H9 (cell line): ENCODE measurements around the gene IGFL2. TPM values are rescaled to one million over a fixed set of nuclear protein-coding genes. Genes with fewer than 3 reads are reported as not detected.

ENCODE experiments used
- DNase-seq: peaks from one replicate; pipeline ENCODE4 v3.0.0-alpha.2; 2017
- H2AFZ ChIP-seq: one replicate; pipeline ENCODE4 v1.6.1; 2013; ENCODE audit warnings: mild to moderate bottlenecking, low read length, control low read depth, moderate library complexity
- H2AK5ac ChIP-seq: 2 replicates; pipeline ENCODE4 v1.6.1; 2013; ENCODE audit warnings: low read length, control low read depth, mixed read lengths; ENCODE audit not compliant: insufficient read length
- H2BK120ac ChIP-seq: one replicate; pipeline ENCODE4 v1.6.1; 2013; ENCODE audit warnings: low read depth, mild to moderate bottlenecking, low read length, control low read depth, inconsistent platforms; ENCODE audit not compliant: poor library complexity, severe bottlenecking
- H2BK12ac ChIP-seq: 2 replicates; pipeline ENCODE4 v1.6.1; 2013; ENCODE audit warnings: low read length, control low read depth, mixed read lengths, low read depth; ENCODE audit not compliant: insufficient read length
- H2BK15ac ChIP-seq: 2 replicates; pipeline ENCODE4 v1.6.1; 2013; ENCODE audit warnings: low read depth, low read length, control low read depth
- H2BK20ac ChIP-seq: one replicate; pipeline ENCODE4 v1.6.1; 2013; ENCODE audit warnings: low read depth, mild to moderate bottlenecking, low read length, control low read depth, inconsistent platforms; ENCODE audit not compliant: poor library complexity, severe bottlenecking
- H2BK5ac ChIP-seq: 2 replicates; pipeline ENCODE4 v1.6.1; 2013; ENCODE audit warnings: low read length, control low read depth, mixed read lengths; ENCODE audit not compliant: insufficient read length
- H3K14ac ChIP-seq: 2 replicates; pipeline ENCODE4 v1.6.1; 2013; ENCODE audit warnings: low read length, control low read depth; ENCODE audit not compliant: insufficient read depth
- H3K18ac ChIP-seq: 2 replicates; pipeline ENCODE4 v1.6.1; 2013; ENCODE audit warnings: low read depth, mild to moderate bottlenecking, mixed read lengths, low read length, control low read depth; ENCODE audit not compliant: insufficient read length
- H3K23ac ChIP-seq: 2 replicates; pipeline ENCODE4 v1.6.1; 2013; ENCODE audit warnings: low read length, control low read depth, mixed read lengths, low read depth; ENCODE audit not compliant: insufficient read length
- H3K23me2 ChIP-seq: 2 replicates; pipeline ENCODE4 v1.6.1; 2013; ENCODE audit warnings: low read depth, mild to moderate bottlenecking, mixed read lengths, low read length, control low read depth; ENCODE audit not compliant: insufficient read length, poor library complexity, severe bottlenecking
- H3K27ac ChIP-seq: 2 replicates; pipeline ENCODE4 v1.5.1; 2013; ENCODE audit warnings: low read length, control low read depth, mixed read lengths, low read depth; ENCODE audit not compliant: insufficient read length
- H3K27me3 ChIP-seq: 2 replicates; pipeline ENCODE4 v1.6.1; 2013; ENCODE audit warnings: low read length, control low read depth, inconsistent platforms; ENCODE audit not compliant: insufficient read depth
- H3K4ac ChIP-seq: 2 replicates; pipeline ENCODE4 v1.6.1; 2013; ENCODE audit warnings: low read depth, mild to moderate bottlenecking, control low read depth, inconsistent platforms, low read length, moderate library complexity
- H3K4me1 ChIP-seq: 2 replicates; pipeline ENCODE4 v1.6.1; 2013; ENCODE audit warnings: low read length, control low read depth, inconsistent platforms; ENCODE audit not compliant: insufficient read depth
- H3K4me2 ChIP-seq: 2 replicates; pipeline ENCODE4 v1.6.1; 2013; ENCODE audit warnings: low read length, control low read depth, mixed read lengths; ENCODE audit not compliant: insufficient read length, insufficient read depth
- H3K56ac ChIP-seq: 2 replicates; pipeline ENCODE4 v1.6.1; 2013; ENCODE audit warnings: low read depth, mild to moderate bottlenecking, mixed read lengths, low read length, control low read depth; ENCODE audit not compliant: insufficient read length
- H3K79me1 ChIP-seq: 2 replicates; pipeline ENCODE4 v1.6.1; 2013; ENCODE audit warnings: low read depth, mild to moderate bottlenecking, moderate library complexity, low read length, control low read depth, inconsistent platforms; ENCODE audit not compliant: insufficient read depth, poor library complexity, severe bottlenecking
- H3K79me2 ChIP-seq: 2 replicates; pipeline ENCODE4 v1.6.1; 2013; ENCODE audit warnings: low read length, control low read depth, inconsistent platforms; ENCODE audit not compliant: insufficient read depth
- H3K9ac ChIP-seq: 2 replicates; pipeline ENCODE4 v1.6.1; 2013; ENCODE audit warnings: low read length, control low read depth, mixed read lengths; ENCODE audit not compliant: insufficient read length; ENCODE audit errors: extremely low read depth
- H3K9me3 ChIP-seq: one replicate; pipeline ENCODE4 v1.6.1; 2013; ENCODE audit warnings: low read depth, low read length, inconsistent platforms; ENCODE audit not compliant: control insufficient read depth
- H3T11ph ChIP-seq: one replicate; pipeline ENCODE4 v1.6.1; 2013; ENCODE audit warnings: mild to moderate bottlenecking, low read length, control low read depth, inconsistent platforms
- H4K20me1 ChIP-seq: one replicate; pipeline ENCODE4 v1.6.1; 2013; ENCODE audit not compliant: control insufficient read depth, insufficient read length, insufficient read depth
- H4K5ac ChIP-seq: 2 replicates; pipeline ENCODE4 v1.6.1; 2013; ENCODE audit warnings: low read depth, mild to moderate bottlenecking, mixed read lengths, low read length, control low read depth; ENCODE audit not compliant: insufficient read length
- H4K8ac ChIP-seq: replicated peaks from 2 replicates; pipeline ENCODE4 v1.6.1; 2013; ENCODE audit warnings: low read length, control low read depth, mixed read lengths, low read depth; ENCODE audit not compliant: insufficient read length
- H4K91ac ChIP-seq: 2 replicates; pipeline ENCODE4 v1.6.1; 2013; ENCODE audit warnings: low read depth, mild to moderate bottlenecking, moderate library complexity, mixed read lengths, low read length, control low read depth; ENCODE audit not compliant: insufficient read length
- H3K27ac Mint-ChIP-seq, 3 experiments: 2 replicates in 2 of 3; 3 replicates in 1 of 3; pipeline ENCODE4 v1.8.0; 2020 to 2021; ENCODE audit warnings: mixed read lengths in 3 of 3, mild to moderate bottlenecking in 1 of 3, moderate library complexity in 1 of 3
- H3K27me3 Mint-ChIP-seq: 2 replicates; pipeline ENCODE4 v1.8.0; 2021; ENCODE audit warnings: low read depth, mild to moderate bottlenecking, moderate library complexity, mixed read lengths
- H3K36me3 Mint-ChIP-seq, 3 experiments: 2 replicates in 2 of 3; 3 replicates in 1 of 3; pipeline ENCODE4 v1.8.0; 2020 to 2021; ENCODE audit warnings: low read depth in 3 of 3, mixed read lengths in 3 of 3; ENCODE audit not compliant: insufficient read depth in 1 of 3
- H3K4me1 Mint-ChIP-seq, 2 experiments: 2 replicates each; pipeline ENCODE4 v1.8.0; 2020; ENCODE audit warnings: mixed read lengths in 2 of 2
- H3K4me3 Mint-ChIP-seq, 2 experiments: 2 replicates in 1 of 2; 3 replicates in 1 of 2; pipeline ENCODE4 v1.8.0; 2020 to 2021; ENCODE audit warnings: mild to moderate bottlenecking in 2 of 2, mixed read lengths in 2 of 2, moderate library complexity in 1 of 2
- H3K9me3 Mint-ChIP-seq, 2 experiments: 2 replicates in 1 of 2; 3 replicates in 1 of 2; pipeline ENCODE4 v1.8.0; 2020; ENCODE audit warnings: mild to moderate bottlenecking in 2 of 2, mixed read lengths in 2 of 2, moderate library complexity in 1 of 2
- CTCF ChIP-seq: fragments of 200-600 bp; sonication (generic); conservative IDR thresholded peaks from 3 replicates; pipeline ENCODE4 v1.8.0; 2021; ENCODE audit warnings: antibody characterized with exemption, mild to moderate bottlenecking
- WGBS: extraction: QIAGEN DNeasy Blood & Tissue Kit; methylation state at CpG from one replicate; pipeline ENCODE4 v1.1.7; 2013; ENCODE audit warnings: missing lambda C conversion rate, low lambda C conversion rate, mixed read lengths; ENCODE audit not compliant: insufficient read length; ENCODE audit errors: extremely low coverage; 5-methylcytosine and 5-hydroxymethylcytosine counted together
- total RNA-seq: library from RNA; stranded (reverse); gene quantifications from 2 replicates; pipeline ENCODE4 v1.2.1, GENCODE V29; 2021

Gene IGFL2
- total RNA-seq, 1 experiment from 2014 or later = not detected

DNA sequence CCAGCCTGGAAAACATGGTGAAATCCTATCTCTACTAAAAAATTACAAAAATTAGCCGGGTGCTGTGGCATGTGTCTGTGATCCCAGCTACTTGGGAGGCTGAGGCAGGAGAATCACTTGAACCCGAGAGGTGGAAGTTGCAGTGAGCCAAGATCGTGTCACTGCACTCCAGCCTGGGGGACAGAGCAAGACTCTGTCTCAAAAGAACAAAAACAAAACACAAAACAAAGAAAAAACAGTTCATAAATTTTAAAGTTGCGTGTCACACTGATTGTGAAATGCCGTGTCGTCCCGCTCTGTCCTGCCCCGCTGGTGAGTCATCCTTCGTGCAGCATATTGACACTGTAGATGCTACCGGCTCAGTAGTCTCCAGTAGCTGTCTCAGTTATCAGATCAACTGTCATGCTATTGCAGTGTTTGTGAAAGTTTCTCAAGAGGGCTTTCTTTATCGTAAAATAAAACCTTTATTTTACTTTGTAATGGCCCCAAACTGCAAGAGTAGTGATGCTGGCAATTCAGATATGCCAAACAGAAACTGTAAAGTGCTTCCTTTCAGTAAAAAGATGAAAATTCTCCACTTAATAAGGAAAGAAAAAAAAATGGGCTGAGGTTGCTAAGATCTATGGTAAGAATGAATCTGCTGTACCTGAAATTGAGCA is 45.1 kb downstream of the IGFL2 start:
- no peak overlapping the region for H3K4me3 Mint-ChIP-seq
- H3K36me3 Mint-ChIP-seq = no peaks in the 10 kb centered on the region
- Histone ChIP-seq H3K14ac (no peak overlapping the region), H4K5ac (no peak overlapping the region), H3K27ac (no peak overlapping the region), H3K27me3 (no peaks in the 10 kb centered on the region), H3K56ac (no peak overlapping the region), H4K91ac (no peak overlapping the region), H2AFZ (no peak overlapping the region), H3T11ph (no peak overlapping the region), H2BK120ac (no peak overlapping the region), H4K8ac (no peak overlapping the region), H2BK5ac (no peak overlapping the region), H3K9ac (no peak overlapping the region), H3K18ac (no peak overlapping the region), H3K4me1 (no peaks in the 10 kb centered on the region), H3K79me2 (no peaks in the 10 kb centered on the region), H2BK15ac (no peak overlapping the region), H3K4ac (no peak overlapping the region), H3K79me1 (no peaks in the 10 kb centered on the region), H4K20me1 (no peaks in the 10 kb centered on the region), H2BK12ac (no peak overlapping the region), H3K23me2 (no peaks in the 10 kb centered on the region), H3K4me2 (no peak overlapping the region), H2BK20ac (no peak overlapping the region), H3K23ac (no peak overlapping the region), H3K9me3 (no peaks in the 10 kb centered on the region), H2AK5ac (no peak overlapping the region)
- TF ChIP-seq CTCF = no peak
- peaks cover 2% of the 10 kb centered on the region; the same call in 1 of the 2 replicates for H3K27me3 Mint-ChIP-seq
- H3K9me3 Mint-ChIP-seq = no peaks in the 10 kb centered on the region
- DNase-seq = no peak
- peaks cover 0 to 5% of the 10 kb centered on the region in 2 experiments; a peak in 2 of 4 replicates for H3K4me1 Mint-ChIP-seq
- no peak overlapping the region for H3K27ac Mint-ChIP-seq
- WGBS = no CpG with 5 or more reads among the region's 11 CpGs
